GM10847 (cell line): ENCODE data around the gene UCKL1.

Experiments used
- POLR2A ChIP-seq: IDR thresholded peaks from 2 replicates; pipeline ENCODE4 v1.6.1; 2011; ENCODE audit not compliant: insufficient read length; ENCODE audit errors: extremely low read depth

The UCKL1 gene

GRCh38 chr20:63895202-63895951 is 60.8 kb downstream of the UCKL1 start:
- TF ChIP-seq POLR2A = no peak

GRCh38 chr20:63894358-63895201 is 61.6 kb downstream of the UCKL1 start, which contains the start of gene DNAJC5:
Gene DNAJC5 (plus strand): TSS chr20:63895126. CDS start chr20:63928346, 33,220 bp downstream.
- TF ChIP-seq POLR2A = peak; percentile 36

GRCh38 chr20:63893999-63894357 is 62.2 kb downstream of the UCKL1 start:
- no peak for TF ChIP-seq POLR2A

GRCh38 chr20:63892402-63892801 is 63.8 kb downstream of the UCKL1 start:
- no peak for TF ChIP-seq POLR2A

GRCh38 chr20:63891061-63892002 is 64.9 kb downstream of the UCKL1 start:
- no peak for TF ChIP-seq POLR2A

GRCh38 chr20:63890616-63891015 is 65.6 kb downstream of the UCKL1 start:
- TF ChIP-seq POLR2A = no peak

GRCh38 chr20:63890201-63890576 is 66.0 kb downstream of the UCKL1 start:
- no peak for TF ChIP-seq POLR2A
